Heart right ventricle (tissue), 16 donors: ENCODE results near the gene VSX1. TPM values are rescaled to one million over a fixed set of nuclear protein-coding genes. Genes with fewer than 3 reads are reported as not detected.

Source experiments
- ATAC-seq, 8 donors: fragments of 200-7000 bp; cut with Tn5 transposase; one replicate each; pipeline ENCODE4 v1.9.1; 2020; ENCODE audit warnings: mild to moderate bottlenecking in 8 of 8, moderate library complexity in 8 of 8, moderate number of reproducible peaks in 1 of 8
- DNase-seq, 2 donors: peaks; one replicate each; pipeline ENCODE4 v3.0.0-alpha.2; 2020
- H3K27ac ChIP-seq, 10 donors: fragments of 200-600 bp; sonication (generic) in 2 of 10; one replicate each; pipeline versions ENCODE4 v1.5.0 to v1.8.0; 2020 to 2022; ENCODE audit warnings: mild to moderate bottlenecking in 3 of 10
- H3K27me3 ChIP-seq, 7 donors: fragments of 200-600 bp; one replicate each; pipeline ENCODE4 v1.8.0; 2021 to 2022; ENCODE audit warnings: mild to moderate bottlenecking in 2 of 7
- H3K36me3 ChIP-seq, 9 donors: fragments of 200-600 bp; sonication (generic) in 1 of 9; one replicate each; pipeline versions ENCODE4 v1.5.0 to v1.8.0; 2020 to 2022; ENCODE audit warnings: mild to moderate bottlenecking in 2 of 9
- H3K4me1 ChIP-seq, 9 donors: fragments of 200-600 bp; sonication (generic) in 1 of 9; one replicate each; pipeline versions ENCODE4 v1.5.0 to v1.8.0; 2020 to 2022; ENCODE audit warnings: mild to moderate bottlenecking in 4 of 9
- H3K4me3 ChIP-seq, 10 donors: fragments of 200-600 bp; sonication (generic) in 2 of 10; one replicate each; pipeline versions ENCODE4 v1.5.0 to v1.8.0; 2020 to 2022; ENCODE audit warnings: mild to moderate bottlenecking in 7 of 10, moderate library complexity in 2 of 10
- H3K9me3 ChIP-seq, 11 donors: fragments of 200-600 bp in 10 of 11; sonication (generic) in 2 of 11; one replicate each; pipeline versions ENCODE4 v1.5.0 to v1.8.0; 2013 to 2022; ENCODE audit warnings: mild to moderate bottlenecking in 2 of 11, control low read depth in 1 of 11, moderate library complexity in 1 of 11
- WGBS, 2 donors: extraction: QIAGEN DNeasy Blood & Tissue Kit; methylation state at CpG; one replicate each; pipeline ENCODE4 v1.1.7; 2013; ENCODE audit warnings: inconsistent platforms in 1 of 2; 5-methylcytosine and 5-hydroxymethylcytosine counted together
- intact Hi-C, 10 donors: fragments of 100-400 bp; cut with DNase I; formaldehyde crosslinking; loops; one replicate each; pipeline versions ENCODE4 v1.11.1 to v1.14.2; 2022
- polyA plus RNA-seq, 2 donors: library from polyadenylated mRNA; stranded (reverse); fragments of 200-250 nt; gene quantifications; one replicate each; pipeline ENCODE4 v1.2.3, GENCODE V29; 2013
- total RNA-seq, 10 donors: library from RNA; stranded (reverse); fragmentation: NEBNext Ultra II Directional in 3 of 10; extraction: Animal tissue kit (Norgen Biotek cat#: 25700) in 3 of 10; gene quantifications; one replicate each; pipeline versions ENCODE4 v1.2.1 to v1.2.4, GENCODE V29; 2021 to 2023
- TF ChIP-seq, protein P1 (sequence below), 9 donors: fragments of 200-600 bp; sonication (generic) in 2 of 9; IDR thresholded peaks; one replicate each; pipeline versions ENCODE4 v1.5.0 to v1.8.0; 2021 to 2022; ENCODE audit warnings: antibody characterized with exemption in 9 of 9, mild to moderate bottlenecking in 5 of 9, moderate library complexity in 1 of 9
- donor health status: Arrhythmogenic right ventricular cardiomyopathy.
- donor health status: ischemic (EF 13 %, LVEDD 7.1; RV severe dilation, severe dysfunction).
- donor health status: healthy with polysubstance abuse.
- donor health status: DM: no; HTN: yes; CAD: no.
- donor health status: DM: no; HTN: no; CAD: no.
- donor health status: ischemic (EF 25% LVEDD 6.9; RV normal size, moderate dysfunction).
- donor health status: ischemic (EF 25% LVEDD 5.7; RV mildly dilated, moderate dysfunction).
- donor health status: healthy.
- donor health status: DM: yes; HTN: yes; CAD: no.
- donor health status: Ischemic cardiomyopathy.
- donor health status: ischemic (EF 35%, LVEDD 5.7; RV mildly dilated, moderate dysfunction).
- donor health status: nonischemic (EF 11% LVEDD 7.7; RV severe dilation, severe dysfunction).
- donor health status: DM: yes; HTN: yes; CAD: no.
- donor health status: PGD.
- donor health status: ischemic (EF 29% LVEDD 5.4; RV normal size, mild dysfunction).
- donor health status: nonischemic (EF 23%, LVEDD 6.1; RV moderate dilation, normal function).

The VSX1 gene
- total and polyA plus RNA-seq, 12 donors, result 0.16 to 0.79 (median 0.34) TPM; not detected in 2

DNA sequence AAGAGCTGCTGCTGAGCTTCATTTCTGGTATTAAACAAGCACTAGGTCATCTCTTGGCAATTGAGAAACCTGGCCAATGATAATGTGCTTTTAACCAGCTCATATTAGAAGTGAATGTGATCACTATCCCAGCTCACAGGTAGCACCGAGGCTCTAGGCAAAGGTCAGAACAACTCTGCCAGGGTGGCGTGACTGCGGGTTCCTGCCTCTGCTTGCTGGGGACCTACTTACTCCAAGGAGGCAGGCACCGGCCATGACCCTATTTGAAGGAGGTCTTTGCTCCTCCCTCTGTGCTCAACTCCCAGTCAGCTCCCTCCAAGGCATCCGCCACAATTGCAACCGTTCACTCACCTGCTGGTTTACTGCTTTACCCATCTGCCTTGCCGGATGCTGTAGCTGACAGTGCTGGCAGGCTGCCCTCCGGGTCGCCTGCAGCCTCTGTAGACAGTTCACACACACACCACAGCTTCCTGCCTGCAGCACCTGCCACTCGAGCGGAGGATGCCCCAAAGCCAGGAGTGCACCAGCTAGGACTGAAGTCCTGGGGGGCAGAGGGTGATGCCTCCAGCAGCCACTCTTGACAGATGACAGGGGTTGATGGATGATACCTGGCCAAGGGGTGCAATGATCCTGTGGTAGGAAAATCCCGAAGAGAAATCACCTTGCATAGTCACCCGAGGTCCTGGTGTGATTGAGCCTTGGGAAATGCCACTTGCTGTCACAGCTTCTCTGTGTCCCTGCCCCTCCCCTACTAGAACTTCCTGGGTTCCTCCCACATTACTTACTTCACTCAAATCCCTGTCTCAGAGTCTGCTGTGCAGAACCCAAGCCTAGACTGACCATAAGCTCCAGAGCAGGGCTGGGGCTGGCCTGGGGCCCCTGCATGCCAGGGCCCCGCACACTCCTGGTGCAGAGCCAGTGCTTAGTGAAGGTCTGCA, 8.8 kb upstream of the VSX1 start:
- peaks cover under 1 to 56% (median 26%) of the 10 kb centered on the region in 7 donors for H3K27me3 ChIP-seq
- no peaks in the 10 kb centered on the region for H3K9me3 ChIP-seq
- DNase-seq (no peak), ATAC-seq (peak in 2 of 8 donors; percentile 13 to 55)
- H3K4me1 ChIP-seq, result no peaks in the 10 kb centered on the region
- no peak overlapping the region for H3K4me3 ChIP-seq
- H3K36me3 ChIP-seq, result no peaks in the 10 kb centered on the region
- intact Hi-C loops, result loop anchor here in 1 of 10 donors (5.0 kb wide), 2 partner anchors 52 to 87 kb away; no protein-coding TSS in a partner anchor
- TF ChIP-seq, protein P1, sequence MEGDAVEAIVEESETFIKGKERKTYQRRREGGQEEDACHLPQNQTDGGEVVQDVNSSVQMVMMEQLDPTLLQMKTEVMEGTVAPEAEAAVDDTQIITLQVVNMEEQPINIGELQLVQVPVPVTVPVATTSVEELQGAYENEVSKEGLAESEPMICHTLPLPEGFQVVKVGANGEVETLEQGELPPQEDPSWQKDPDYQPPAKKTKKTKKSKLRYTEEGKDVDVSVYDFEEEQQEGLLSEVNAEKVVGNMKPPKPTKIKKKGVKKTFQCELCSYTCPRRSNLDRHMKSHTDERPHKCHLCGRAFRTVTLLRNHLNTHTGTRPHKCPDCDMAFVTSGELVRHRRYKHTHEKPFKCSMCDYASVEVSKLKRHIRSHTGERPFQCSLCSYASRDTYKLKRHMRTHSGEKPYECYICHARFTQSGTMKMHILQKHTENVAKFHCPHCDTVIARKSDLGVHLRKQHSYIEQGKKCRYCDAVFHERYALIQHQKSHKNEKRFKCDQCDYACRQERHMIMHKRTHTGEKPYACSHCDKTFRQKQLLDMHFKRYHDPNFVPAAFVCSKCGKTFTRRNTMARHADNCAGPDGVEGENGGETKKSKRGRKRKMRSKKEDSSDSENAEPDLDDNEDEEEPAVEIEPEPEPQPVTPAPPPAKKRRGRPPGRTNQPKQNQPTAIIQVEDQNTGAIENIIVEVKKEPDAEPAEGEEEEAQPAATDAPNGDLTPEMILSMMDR (IDR thresholded peaks at IDR 0.05), result no peak
- WGBS, 2 donors, result 63 to 70% methylated on average over 14 of the region's 14 CpGs
- H3K27ac ChIP-seq, result no peak overlapping the region

DNA sequence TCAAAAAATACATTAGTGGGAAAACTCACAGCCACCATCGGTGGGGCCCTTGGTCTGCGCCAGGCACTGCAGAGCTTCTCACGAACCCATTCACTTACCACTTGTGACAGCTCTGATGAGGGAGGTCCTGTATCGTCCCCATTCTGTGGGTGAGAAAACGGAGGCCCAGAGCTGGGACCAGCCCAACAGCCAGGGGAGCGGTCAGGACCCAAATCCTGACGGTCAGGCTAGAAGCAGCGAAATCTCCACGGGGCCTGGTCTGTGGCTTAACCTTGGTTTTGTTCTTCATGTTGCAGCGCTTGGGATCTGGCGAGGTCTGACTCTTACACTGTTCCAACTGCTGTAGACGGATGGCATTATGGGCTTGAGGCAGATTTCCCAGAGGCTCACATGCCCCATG, 7.7 kb upstream of the VSX1 start:
- Histone ChIP-seq H3K4me1 (peaks cover 0 to 5% (median 3%) of the 10 kb centered on the region in 9 donors), H3K4me3 (no peak overlapping the region), H3K27ac (no peak overlapping the region), H3K36me3 (no peaks in the 10 kb centered on the region), H3K9me3 (no peaks in the 10 kb centered on the region), H3K27me3 (peaks cover 9 to 62% (median 37%) of the 10 kb centered on the region in 7 donors)
- ATAC-seq, result no peak
- 86 to 89% methylated on average over 12 of the region's 12 CpGs for WGBS, 2 donors
- DNase-seq, result no peak
- intact Hi-C loops, result loop anchor here in 2 of 10 donors (5.0 to 10.0 kb wide), 3 partner anchors 53 to 88 kb away; no protein-coding TSS in a partner anchor
- TF ChIP-seq, protein P1 (IDR thresholded peaks at IDR 0.05), result no peak

DNA sequence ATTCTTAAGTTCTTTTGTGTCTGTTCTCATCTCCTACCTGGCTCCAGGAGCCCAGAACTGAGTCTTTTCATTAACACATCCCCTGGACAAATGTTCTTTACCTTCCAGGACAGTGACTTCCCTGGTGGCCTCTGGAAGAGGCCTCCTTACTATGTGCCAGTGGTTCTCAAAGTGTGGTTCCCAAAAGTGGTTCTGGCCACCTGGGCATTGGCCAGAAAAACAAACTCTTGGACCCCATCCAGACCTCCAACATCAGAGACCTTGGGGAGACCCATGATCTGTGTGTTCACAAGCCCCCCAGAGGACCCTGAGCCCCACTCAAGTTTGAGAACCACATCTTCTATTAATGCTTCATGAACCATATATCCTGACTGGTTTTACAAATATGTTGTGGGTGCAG, 7.2 kb upstream of the VSX1 start:
- H3K36me3 ChIP-seq, result no peaks in the 10 kb centered on the region
- TF ChIP-seq, protein P1 (IDR thresholded peaks at IDR 0.05), result no peak
- ATAC-seq (no peak), DNase-seq (no peak)
- H3K27ac ChIP-seq, result no peak overlapping the region
- no peak overlapping the region for H3K4me3 ChIP-seq
- intact Hi-C loops, result loop anchor here in 1 of 10 donors (10.0 kb wide), 1 partner anchor 86 kb away; no protein-coding TSS in a partner anchor
- peaks cover 14 to 66% (median 42%) of the 10 kb centered on the region in 7 donors for H3K27me3 ChIP-seq
- no peaks in the 10 kb centered on the region for H3K9me3 ChIP-seq
- H3K4me1 ChIP-seq, result peaks cover 0 to 10% (median 8%) of the 10 kb centered on the region in 9 donors

DNA sequence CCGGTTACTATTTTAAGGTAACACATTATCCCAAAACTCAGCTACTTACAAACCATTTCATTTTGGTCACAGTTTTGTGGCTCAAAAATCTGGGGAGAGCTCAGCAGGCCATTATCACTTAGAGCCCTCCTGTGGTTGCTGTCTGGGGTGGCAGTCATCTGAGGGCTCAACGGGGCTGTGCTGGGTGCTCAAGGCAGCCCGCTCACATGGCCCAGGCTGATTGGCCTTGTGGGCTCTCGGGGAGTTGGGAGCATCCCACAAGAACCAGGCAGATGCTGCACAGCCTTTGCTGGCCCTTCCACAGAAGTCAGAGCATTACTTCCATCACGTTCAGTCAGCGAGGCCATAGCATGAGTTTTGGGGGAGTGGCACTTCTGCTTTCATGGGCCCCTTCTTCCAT, 6.3 kb upstream of the VSX1 start:
- intact Hi-C loops, result loop anchor here in 1 of 10 donors (10.0 kb wide), 1 partner anchor 87 kb away; no protein-coding TSS in a partner anchor
- Histone ChIP-seq H3K9me3 (no peaks in the 10 kb centered on the region), H3K4me1 (peaks cover 0 to 18% (median 16%) of the 10 kb centered on the region in 9 donors), H3K36me3 (no peaks in the 10 kb centered on the region), H3K4me3 (no peak overlapping the region), H3K27me3 (peaks cover 14 to 74% (median 51%) of the 10 kb centered on the region in 7 donors), H3K27ac (no peak overlapping the region)
- DNase-seq, result no peak
- TF ChIP-seq, protein P1 (IDR thresholded peaks at IDR 0.05), result no peak
- 68 to 78% methylated on average over 6 of the region's 6 CpGs for WGBS, 2 donors
- no peak for ATAC-seq
